Left hindlimb (tissue), 1 donor: ENCODE data around the gene ANKRD2.
"Not testable (repeated sequence)": the region's sequence is repeated elsewhere in the genome, so short reads cannot be mapped to it uniquely, and the experiment has no call there.

Experiments used
- DNase-seq: peaks from one replicate; pipeline ENCODE4 v3.0.0-alpha.2; 2018

ANKRD2 gene

GRCh38 chr10:97547271-97547600 lies 25.3 kb upstream of the ANKRD2 start:
- no peak for DNase-seq

- DNase-seq, result peak; percentile 57
Measured at GRCh38 chr10:97547962-97548361, 24.6 kb upstream of the ANKRD2 start.

- peak; percentile 52 for DNase-seq
Measured at GRCh38 chr10:97548828-97549455, 23.6 kb upstream of the ANKRD2 start.

- DNase-seq, result peak; percentile 61
Measured at GRCh38 chr10:97549587-97550322, 22.8 kb upstream of the ANKRD2 start.

- DNase-seq, result no peak
Measured at GRCh38 chr10:97550336-97551149, 22.0 kb upstream of the ANKRD2 start.

- DNase-seq, result no peak
Measured at GRCh38 chr10:97551271-97551670, 21.3 kb upstream of the ANKRD2 start.

- peak; percentile 61 for DNase-seq
Measured at GRCh38 chr10:97553575-97554031, 19.0 kb upstream of the ANKRD2 start.

- not testable (repeated sequence) for DNase-seq
Measured at GRCh38 chr10:97554336-97554735, 18.2 kb upstream of the ANKRD2 start.

- not testable (repeated sequence) for DNase-seq
Measured at GRCh38 chr10:97555541-97555940, 17.0 kb upstream of the ANKRD2 start.

GRCh38 chr10:97560731-97561381 lies 11.7 kb upstream of the ANKRD2 start:
- DNase-seq, result not testable (repeated sequence)

GRCh38 chr10:97561386-97562077 lies 11.0 kb upstream of the ANKRD2 start:
- DNase-seq, result not testable (repeated sequence)

- not testable (repeated sequence) for DNase-seq
Measured at GRCh38 chr10:97562329-97562728, 10.2 kb upstream of the ANKRD2 start.

- no peak for DNase-seq
Measured at GRCh38 chr10:97563337-97563736, 9.2 kb upstream of the ANKRD2 start.

- DNase-seq, result no peak
Measured at GRCh38 chr10:97564776-97565175, 7.8 kb upstream of the ANKRD2 start.

- DNase-seq, result no peak
Measured at GRCh38 chr10:97566336-97566996, 6.1 kb upstream of the ANKRD2 start.

GRCh38 chr10:97567891-97568290 lies 4.7 kb upstream of the ANKRD2 start:
- no peak for DNase-seq

GRCh38 chr10:97570146-97570788 lies 2.3 kb upstream of the ANKRD2 start:
- no peak for DNase-seq

- peak; percentile 78 for DNase-seq
Measured at GRCh38 chr10:97570789-97571471, 1.6 kb upstream of the ANKRD2 start.

- no peak for DNase-seq
Measured at GRCh38 chr10:97571622-97572021, 957 bp upstream of the ANKRD2 start.

GRCh38 chr10:97573021-97573420 lies 442 bp downstream of the ANKRD2 start:
- no peak for DNase-seq

GRCh38 chr10:97573672-97574071 lies 1.1 kb downstream of the ANKRD2 start:
- no peak for DNase-seq
